Measurements from ENCODE around the gene CD58.

The CD58 gene

GRCh38 chr1:116508085-116508983 lies 62.5 kb downstream of the CD58 start:
- no peak for DNase-seq

DNA sequence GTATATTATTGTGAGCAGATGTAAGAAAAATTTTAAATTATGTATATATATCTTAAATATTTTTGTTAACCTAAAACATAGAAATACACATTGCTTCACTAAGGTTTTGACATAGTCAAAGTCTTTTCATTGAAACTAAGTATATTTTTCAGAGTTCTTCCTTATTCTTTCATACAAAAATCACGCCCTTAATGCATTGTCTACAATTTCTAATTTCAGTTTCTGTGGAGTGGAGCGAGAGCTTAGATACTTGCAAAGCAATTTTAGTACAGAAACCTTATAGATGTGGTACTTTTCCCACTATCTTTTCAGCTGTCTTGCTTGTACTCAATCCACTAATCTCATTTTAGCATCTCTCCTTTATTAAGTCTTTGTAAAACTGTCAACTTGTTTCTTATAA lies 63.2 kb downstream of the CD58 start:
- no peak for DNase-seq

DNA sequence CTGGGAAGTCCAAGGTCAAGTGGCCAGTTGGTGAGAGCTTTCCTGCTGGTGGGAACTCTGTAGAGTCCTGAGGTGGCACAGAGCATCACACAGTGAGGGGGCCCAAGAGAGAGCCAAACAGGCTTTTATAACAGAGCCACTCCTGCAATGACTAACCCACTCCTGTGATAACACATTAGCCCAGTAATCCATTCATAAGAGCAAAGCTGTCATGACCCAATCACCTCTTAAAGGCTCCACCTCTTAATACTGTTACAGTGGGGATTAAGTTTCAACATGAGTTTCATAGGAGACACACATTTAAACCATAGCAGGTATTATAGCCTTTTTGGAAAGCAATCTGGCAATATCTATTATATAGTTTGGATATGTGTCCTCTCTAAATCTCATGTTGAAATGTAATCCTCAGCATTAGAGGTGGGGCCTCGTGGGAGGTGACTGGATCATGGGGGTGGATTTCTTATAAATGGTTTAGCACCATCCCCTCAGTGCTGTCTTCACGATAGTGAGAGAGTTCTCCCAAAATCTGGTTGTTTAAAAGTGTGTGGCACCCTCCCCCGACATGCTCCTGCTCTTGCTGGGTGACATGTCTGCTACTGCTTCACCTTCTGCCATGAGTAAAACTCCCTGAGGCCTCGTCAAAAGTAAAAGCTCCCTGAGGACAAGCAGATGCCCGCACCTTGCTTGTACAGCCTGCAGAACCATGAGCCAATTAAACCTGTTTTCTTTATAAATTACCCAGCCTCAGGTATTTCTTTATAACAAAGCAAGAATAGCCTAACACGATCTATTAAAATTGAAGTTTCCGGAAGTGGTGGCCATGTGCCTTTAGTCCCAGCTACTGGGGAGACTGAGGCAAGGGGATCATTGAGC lies 64.5 kb downstream of the CD58 start:
- no peak for DNase-seq

DNA sequence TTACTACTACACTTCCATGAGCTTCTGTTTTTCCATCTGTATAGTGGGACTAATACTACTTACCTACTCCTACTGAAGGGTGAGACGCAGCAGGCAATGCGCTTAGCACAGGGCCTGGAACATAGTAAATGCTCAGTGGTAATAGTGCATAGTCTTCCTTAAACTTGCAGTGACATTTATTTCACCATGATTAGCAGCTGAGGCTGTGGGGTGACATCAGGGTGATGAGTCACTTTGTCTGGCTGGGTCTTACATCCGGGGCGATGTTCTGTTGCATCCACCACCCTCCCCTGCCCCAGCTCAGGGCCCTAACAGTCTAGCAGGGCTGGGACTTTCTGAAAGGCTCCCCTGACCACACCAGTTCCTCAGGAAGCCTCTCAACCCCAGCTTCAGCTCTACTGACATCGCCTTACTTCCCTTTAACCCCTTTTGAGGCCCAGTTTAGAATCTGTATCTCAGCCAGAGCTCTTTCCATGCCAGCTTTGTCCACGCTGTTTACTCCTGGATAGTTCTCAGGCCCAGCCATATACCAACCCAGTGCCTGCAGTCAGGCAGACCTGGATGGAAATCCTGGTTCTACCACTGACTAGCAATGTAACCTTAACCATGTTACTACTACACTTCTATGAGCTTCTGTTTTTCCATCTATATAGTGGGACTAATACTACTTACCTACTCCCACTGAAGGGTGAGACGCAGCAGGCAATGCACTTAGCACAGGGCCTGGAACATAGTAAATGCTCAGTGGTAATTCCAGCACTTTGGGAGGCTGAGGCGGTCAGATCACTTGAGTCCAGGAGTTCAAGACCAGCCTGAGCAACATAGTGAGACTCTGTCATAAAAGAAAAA lies 66.3 kb downstream of the CD58 start:
- peak; percentile 46 for DNase-seq

GRCh38 chr1:116503546-116504307 lies 67.1 kb downstream of the CD58 start:
- no peak for DNase-seq

- no peak for DNase-seq
These were observed 68.0 kb downstream of the CD58 start for GRCh38 chr1:116502671-116503314.

DNA sequence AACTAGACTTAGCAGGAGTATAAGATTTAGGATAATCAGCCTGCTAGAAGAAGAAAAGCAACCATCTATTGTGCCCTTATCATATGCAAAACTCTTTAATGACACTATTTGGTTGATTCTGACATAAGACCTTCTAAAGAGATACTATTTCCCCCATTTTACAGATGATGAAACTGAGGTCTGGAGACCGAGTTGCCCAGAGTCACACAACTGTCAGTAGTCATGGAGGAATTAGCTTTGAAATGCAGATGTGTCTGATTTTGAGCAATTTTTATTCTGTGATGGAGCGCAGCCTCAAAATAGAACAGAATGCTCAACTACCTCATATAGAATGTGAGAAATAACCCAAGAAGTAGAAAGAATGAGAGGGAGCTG lies 69.0 kb downstream of the CD58 start:
- DNase-seq, result no peak

DNA sequence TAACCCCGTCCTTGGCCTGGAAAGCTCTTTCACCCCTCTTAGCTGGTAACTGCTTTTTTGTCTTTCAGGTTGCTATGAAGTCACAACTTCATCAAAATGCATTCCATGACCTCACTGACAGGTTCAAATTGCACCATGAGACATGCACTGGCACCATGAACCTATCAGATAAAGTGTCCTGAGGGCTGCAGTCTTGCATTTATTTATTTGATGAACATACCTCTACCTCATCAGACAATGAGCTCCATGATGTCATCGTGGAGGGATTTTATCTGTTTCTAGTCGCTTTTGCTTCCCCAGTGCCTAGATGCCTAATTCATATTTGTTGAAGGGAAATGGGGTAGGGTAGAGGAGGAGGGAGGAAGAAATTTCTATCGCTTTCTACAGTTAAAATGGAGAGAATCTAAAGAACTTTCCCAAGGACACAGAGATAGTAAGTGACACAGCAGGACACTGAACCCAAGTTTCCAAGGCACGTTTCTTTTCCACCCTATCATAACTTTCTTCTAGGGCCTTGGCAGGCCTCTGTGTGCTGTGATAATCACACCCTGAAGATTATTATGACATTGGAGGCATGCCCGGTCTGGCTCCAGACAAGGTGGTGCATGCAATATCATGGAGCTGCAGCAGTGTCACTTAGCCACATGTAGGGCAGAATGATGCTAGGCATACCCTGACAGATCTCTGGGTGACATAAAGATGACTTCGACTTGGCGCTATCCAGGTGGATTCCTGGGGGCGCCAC lies 69.5 kb downstream of the CD58 start:
- DNase-seq, result no peak

GRCh38 chr1:116498789-116499628 lies 71.8 kb downstream of the CD58 start:
- peak; percentile 11 for DNase-seq

GRCh38 chr1:116497656-116498055 lies 73.2 kb downstream of the CD58 start:
- DNase-seq, result no peak

DNA sequence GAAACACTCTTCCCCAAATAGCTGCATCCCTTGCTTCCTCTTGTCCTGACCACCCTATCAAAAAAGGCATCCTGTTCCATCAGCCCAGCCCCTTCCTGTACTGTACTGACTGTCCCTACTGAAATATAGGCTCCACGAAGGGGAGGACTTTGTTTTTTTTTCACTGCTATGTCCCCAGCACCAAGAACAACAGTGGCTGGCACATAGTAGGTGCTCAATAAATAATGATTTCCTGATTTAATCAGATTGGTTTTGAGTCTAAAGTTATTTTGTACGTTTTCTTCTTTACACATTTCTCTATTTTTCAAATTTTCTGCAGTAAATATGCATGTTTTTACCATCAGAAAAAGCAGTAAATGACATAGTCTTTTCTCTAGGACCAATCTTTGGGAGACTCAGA lies 73.9 kb downstream of the CD58 start:
- DNase-seq, result no peak

DNA sequence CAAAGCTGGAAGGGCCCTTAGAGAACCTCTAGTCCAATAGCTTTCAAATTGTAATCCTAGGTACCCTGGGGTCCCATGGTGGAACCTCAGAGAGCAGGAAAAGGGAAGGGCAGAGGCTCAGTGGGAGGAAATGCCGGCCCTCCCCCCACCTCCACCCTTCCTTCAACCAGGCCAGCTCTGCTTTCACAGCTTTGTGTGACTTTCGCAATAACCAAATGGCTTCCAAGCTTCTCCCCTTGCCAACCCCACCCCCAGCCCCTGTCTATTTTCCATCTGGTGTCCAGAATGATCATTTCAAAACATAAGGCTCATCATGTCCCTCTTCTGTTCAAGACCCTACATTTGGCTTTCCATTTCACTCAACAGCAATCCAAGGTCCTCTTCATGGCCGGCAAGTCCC lies 74.4 kb downstream of the CD58 start:
- DNase-seq, result no peak

- DNase-seq, result no peak
These were observed 75.3 kb downstream of the CD58 start for GRCh38 chr1:116495535-116495934.

DNA sequence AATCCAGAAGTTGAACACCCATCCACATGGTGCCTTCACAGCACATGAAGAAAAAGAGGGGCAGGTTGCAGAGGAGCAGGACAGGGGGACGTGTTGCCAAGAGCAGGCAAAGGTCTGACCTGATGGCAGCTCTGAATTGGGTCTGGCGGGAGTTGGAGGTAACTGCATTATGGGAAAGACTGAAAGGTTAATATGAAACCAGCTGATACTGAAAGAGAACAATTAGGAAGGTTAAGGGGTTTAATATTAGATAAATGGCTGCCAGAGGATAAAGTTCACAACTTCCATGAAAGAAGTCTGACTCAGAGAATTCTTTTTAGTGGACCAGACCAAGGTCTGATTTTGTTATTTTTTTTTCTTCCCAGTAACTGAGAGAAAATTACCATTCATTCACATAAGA lies 76.1 kb downstream of the CD58 start:
- DNase-seq, result no peak

DNA sequence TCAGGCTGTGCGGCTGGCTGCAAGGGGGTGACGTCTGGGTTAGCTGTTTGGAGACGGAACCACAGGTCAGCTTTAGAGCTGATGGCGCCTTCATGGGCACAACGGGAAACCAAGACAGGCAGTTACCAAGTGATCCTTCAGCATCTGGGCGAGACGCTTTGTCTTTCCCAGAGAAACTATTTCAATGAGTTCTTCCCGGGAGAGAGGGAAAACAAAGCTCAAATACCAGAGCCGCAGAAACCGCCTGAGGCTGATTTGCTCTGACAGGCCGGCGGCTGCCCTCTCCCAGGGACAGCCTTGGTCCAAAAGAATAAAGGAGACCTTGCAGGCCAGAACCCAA lies 76.5 kb downstream of the CD58 start:
- no peak for DNase-seq

DNA sequence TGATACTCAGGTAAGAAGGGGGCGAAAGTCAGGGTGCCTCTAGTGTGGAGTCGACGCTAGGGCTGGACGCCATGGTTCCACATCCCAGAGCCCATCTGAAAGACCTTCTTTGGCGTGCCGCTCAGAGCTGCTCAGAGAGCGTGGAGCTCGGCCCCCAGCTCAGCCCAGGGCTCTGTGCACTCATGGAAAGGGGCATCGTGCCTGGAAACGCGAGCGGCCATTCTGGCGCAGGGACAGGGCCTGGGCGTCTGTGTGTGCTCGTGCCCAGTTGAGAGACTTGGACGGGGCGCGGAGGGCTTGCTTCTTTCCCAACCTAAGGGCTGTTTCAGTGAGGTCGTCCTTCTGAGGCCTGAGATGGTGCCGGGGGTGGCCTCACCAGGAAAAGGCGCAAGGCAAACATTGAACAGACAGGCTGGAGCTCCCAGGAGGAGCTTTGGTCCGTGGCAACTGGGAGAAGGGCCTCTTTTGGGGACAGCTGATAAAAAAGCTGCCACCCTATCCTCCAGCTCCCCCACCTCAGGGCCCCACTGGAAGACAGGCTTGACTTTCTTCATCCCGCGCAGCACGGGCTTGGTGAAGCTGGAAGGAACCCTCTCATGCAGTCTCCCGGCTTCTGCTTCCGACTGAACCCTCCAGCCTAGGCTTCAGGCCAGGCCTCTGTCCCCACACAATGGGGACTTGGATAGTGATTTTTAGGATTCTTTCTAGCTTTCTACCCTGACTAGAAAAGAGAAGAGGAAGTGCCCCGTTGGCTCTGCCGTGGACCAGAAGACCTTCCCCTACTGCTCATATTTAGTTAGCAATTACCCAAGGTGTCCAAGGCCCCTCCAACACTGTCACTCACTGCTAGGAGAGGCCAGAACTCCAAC lies 77.1 kb downstream of the CD58 start:
- no peak for DNase-seq

- no peak for DNase-seq
These were observed 77.8 kb downstream of the CD58 start for GRCh38 chr1:116493036-116493435.

DNA sequence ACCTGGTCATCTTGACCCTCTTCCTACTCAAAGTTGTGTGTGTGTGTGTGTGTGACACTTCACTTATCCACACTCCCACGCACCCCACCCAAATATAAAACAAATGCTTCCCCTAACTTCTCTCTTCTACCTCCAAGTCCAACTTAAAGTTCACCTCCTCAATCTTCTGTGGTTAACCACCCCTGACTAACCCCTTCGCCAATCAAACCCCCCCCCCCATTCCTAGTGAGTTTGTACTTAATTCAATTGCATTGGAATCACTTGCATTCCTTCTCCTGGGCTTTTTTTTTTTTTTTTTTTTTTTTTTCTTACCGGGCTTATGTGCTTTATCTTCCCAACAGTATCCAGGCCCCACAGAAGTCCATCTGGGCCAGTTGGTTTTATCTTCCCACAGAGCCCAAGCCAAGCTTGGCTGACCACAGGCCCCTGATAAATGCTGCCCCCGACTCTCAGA lies 78.4 kb downstream of the CD58 start:
- DNase-seq, result no peak

All from effector CD8-positive, alpha-beta T cell (primary cell).